Kidney glomerular epithelial cell (primary cell): ENCODE results near the gene ATXN7.
A peak's percentile ranks its signal among the peaks of the same experiment; 100 is the strongest.

ENCODE experiments used
- DNase-seq: peaks from one replicate; lab custom pipeline; 2025; lab: John Stamatoyannopoulos, UW

The ATXN7 gene

GRCh38 chr3:64021922-64022321 lies 158.3 kb downstream of the ATXN7 start:
- DNase-seq, result no peak

GRCh38 chr3:64022451-64023186 lies 159.0 kb downstream of the ATXN7 start:
- DNase-seq, result no peak

- peak; percentile 76 for DNase-seq
Observed at GRCh38 chr3:64023187-64023860, 159.7 kb downstream of the ATXN7 start, which contains the start of gene PSMD6. TSS of gene PSMD6 (minus strand) at chr3:64023494. CDS start at chr3:64023419, 75 bp downstream.

- no peak for DNase-seq
Observed at GRCh38 chr3:64023861-64024223, 160.2 kb downstream of the ATXN7 start.

GRCh38 chr3:64026346-64026745 lies 162.7 kb downstream of the ATXN7 start:
- DNase-seq, result no peak

GRCh38 chr3:64027658-64028057 lies 164.0 kb downstream of the ATXN7 start:
- DNase-seq, result no peak

GRCh38 chr3:64028754-64029153 lies 165.1 kb downstream of the ATXN7 start:
- no peak for DNase-seq

GRCh38 chr3:64029287-64029686 lies 165.6 kb downstream of the ATXN7 start:
- DNase-seq, result no peak

GRCh38 chr3:64030741-64031140 lies 167.1 kb downstream of the ATXN7 start:
- DNase-seq, result peak; percentile 72

GRCh38 chr3:64031540-64032508 lies 168.2 kb downstream of the ATXN7 start:
- no peak for DNase-seq

- no peak for DNase-seq
Observed at GRCh38 chr3:64033069-64033468, 169.4 kb downstream of the ATXN7 start.

- no peak for DNase-seq
Observed at GRCh38 chr3:64037084-64037483, 173.4 kb downstream of the ATXN7 start.

GRCh38 chr3:64038253-64038767 lies 174.6 kb downstream of the ATXN7 start:
- DNase-seq, result no peak

GRCh38 chr3:64039332-64039731 lies 175.7 kb downstream of the ATXN7 start:
- DNase-seq, result no peak

GRCh38 chr3:64039981-64040733 lies 176.5 kb downstream of the ATXN7 start:
- DNase-seq, result no peak

- DNase-seq, result no peak
Observed at GRCh38 chr3:64042952-64043351, 179.3 kb downstream of the ATXN7 start.

GRCh38 chr3:64046592-64046991 lies 182.9 kb downstream of the ATXN7 start:
- DNase-seq, result no peak

- DNase-seq, result no peak
Observed at GRCh38 chr3:64046996-64047594, 183.4 kb downstream of the ATXN7 start.

GRCh38 chr3:64047787-64048186 lies 184.1 kb downstream of the ATXN7 start:
- DNase-seq, result no peak

GRCh38 chr3:64048631-64049061 lies 185.0 kb downstream of the ATXN7 start:
- no peak for DNase-seq

GRCh38 chr3:64049136-64049535 lies 185.5 kb downstream of the ATXN7 start:
- DNase-seq, result peak; percentile 67
